Measurements from ENCODE around the gene CEP162.
"Not testable (repeated sequence)": the region's sequence is repeated elsewhere in the genome, so short reads cannot be mapped to it uniquely, and the experiment has no call there.

The CEP162 gene

GRCh38 chr6:84150705-84151104 lies 76.7 kb downstream of the CEP162 start:
- DNase-seq: no peak

DNA sequence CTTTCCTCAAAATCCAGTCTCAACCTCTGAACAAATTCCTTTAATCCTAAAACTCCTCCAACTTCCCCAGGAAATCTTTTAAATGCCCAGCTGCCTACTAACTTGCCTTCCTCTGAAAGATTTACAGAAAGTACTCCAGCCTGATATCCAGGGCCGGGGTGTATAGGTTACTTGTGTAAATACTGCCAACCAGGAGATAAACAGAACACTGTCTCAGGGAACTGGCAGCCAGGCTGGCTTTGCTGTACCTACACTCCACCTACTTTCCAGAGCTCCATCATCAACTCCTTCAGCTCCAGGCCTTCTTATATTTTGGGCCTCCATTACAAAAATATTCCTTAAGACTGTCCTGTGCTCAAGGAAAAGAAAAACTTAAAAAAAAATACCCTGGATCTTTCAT lies 85.9 kb downstream of the CEP162 start:
- DNase-seq: no peak

DNA sequence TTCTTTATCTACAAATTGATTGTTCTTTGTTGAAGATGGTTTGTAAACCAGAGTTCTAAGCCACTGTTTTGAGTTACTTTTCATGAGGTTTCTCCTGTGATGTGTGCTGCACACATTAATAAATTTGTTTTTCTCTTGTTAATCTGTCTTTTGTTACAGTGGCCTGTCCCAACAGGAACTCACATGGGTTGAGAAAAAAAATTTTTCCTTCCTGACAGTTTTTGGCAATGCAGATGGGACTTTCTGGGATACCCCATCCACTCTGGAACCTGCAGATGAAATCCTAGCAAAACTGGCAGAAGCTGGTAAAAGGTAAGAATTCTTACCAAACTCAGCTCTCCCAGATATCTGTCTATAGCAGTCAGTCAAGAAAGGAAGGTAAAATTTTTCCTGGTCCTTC lies 88.1 kb downstream of the CEP162 start:
- DNase-seq: no peak

DNA sequence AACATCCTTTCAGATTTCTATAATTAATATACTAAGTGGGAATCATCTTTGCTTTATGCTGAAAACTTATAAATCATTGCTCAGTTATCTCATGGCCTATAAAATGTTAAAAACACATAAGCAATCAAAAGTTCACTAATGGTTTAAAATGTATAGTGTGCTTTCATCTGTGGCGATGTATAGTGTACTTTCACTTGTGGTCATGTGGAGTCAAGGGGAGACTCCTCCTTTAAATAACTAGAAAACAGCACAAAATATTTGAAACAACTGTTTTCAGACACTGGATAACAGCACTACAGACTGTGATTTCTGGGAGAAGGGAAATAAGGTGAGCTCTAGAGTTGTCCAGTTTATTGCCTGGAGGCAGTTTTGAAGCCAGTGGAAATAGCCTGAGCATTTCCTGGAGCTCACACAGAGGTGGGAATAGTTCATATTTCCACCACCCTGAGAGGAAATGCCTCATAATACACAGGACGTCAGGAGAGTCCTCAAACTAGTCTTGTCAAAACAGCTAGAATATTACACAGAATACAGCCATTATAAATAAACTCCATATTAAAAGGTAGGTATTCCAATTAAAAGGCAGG lies 89.4 kb downstream of the CEP162 start:
- no peak for DNase-seq

- no peak for DNase-seq
Measured at GRCh38 chr6:84137051-84137375, 90.4 kb downstream of the CEP162 start.

DNA sequence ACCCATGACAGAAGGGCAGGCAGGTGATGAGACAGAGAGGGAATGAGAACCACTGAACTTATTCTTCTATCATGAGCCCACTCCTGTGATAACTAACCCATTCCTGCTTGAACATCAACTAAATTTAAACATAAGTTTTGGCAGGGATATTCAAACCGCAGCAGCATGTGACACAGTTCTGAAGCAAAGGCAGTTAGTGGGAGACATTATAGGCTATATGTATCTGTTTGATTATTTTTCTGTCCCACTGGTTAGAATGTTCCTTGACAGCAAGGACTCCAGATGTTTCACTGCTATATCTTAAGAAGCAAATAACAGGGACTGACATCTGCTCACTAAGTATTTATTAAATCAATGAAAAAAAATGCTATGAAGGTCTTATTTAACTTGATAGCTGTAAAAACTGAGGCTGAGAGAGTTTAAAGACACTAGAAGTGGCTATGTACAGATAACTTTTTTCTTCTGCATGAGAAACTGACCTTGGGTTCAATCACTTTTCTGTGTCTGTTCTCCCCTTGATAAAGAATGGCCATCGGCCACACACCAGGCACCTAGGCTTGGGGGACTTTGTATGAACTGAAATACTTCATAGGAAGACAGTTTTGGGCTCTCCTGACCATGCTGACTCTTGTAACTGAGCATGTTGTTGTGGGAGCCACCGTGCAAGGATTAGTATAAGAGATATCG lies 90.9 kb downstream of the CEP162 start:
- DNase-seq: no peak

DNA sequence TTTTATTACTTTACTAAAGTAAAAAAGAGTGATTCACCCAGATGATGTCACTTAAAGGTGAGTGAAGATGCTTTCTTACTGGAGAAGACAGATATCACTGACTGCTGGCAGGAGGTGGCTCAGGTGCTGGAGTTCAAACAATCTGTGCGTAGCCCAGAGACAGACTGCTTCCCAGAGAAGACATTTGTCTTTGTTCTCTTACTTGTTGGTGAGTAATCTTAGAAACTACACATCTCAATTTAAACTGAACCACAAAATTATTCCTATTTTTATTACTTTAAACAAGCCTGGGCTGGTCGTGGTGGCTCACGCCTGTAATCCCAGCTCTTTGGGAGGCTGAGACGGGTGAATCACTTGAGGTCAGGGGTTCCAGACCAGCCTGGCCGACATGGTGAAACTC lies 92.2 kb downstream of the CEP162 start:
- no peak for DNase-seq

DNA sequence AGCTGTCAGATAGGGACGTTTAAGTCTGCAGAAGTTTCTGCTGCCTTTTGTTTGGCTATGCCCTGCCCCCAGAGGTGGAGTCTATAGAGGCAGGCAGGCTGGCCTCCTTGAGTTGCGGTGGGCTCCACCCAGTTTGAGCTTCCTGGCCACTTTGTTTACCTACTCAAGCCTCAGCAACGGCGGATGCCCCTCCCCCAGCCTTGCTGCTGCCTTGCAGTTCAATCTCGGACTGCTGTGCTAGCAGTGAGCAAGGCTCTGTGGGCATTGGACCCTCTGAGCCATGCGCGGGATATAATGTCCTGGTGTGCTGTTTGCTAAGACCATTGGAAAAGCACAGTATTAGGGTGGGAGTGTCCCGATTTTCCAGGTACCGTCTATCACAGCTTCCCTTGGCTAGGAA lies 94.1 kb downstream of the CEP162 start:
- DNase-seq: not testable (repeated sequence)

DNA sequence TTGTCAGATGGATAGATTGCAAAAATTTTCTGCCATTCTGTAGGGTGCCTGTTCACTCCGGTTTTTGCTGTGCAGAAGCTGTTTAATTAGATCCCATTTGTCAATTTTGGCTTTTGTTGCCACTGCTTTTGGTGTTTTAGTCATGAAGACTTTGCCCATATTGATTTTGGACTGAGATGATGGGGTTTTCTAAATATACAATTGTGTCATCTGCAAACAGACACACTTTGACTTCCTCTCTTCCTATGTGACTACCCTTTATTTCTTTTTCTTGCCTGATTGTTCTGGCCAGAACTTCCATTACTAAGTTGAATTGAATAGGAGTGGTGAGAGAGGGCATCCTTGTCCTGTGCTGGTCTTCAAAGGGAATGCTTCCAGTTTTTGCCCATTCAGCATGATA lies 97.9 kb downstream of the CEP162 start:
- not testable (repeated sequence) for DNase-seq

DNA sequence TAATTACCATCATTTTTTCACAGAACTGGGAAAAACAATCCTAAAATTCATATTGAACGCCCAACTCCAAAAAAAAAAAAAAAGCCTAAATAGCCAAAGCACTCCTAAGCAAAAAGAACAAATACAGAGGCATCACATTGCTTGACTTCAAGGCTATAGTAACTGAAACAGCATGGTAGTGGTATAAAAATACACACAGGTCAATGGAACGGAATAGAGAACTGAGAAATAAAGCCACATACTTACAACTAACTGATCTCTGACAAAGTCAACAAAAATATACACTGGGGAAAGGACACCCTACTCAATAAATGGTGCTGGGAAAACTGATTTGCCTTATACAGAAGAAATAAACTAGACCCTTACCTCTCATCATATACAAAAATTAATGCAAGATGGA lies 104.3 kb downstream of the CEP162 start:
- DNase-seq: no peak

- DNase-seq: no peak
Measured at GRCh38 chr6:84119277-84119676, 108.2 kb downstream of the CEP162 start.

DNA sequence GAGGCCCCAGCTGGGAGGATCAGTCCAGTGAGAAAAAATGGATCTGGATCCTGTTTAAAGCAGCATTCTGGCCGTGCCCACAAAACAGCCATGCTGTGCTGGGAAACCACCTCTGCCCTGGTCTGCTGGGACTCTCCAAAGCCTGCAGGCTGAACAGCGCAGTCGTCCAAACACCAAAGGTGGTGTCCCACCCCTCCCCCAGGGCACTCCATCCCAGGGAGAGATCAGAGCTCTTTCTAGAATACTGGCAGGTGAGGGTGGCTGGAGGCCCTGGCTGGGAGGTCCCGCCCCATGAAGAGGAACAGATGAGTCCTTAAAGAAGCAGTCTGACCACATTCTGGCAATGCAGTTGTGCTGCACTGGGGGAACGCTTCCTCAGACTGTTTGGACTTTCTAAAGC lies 109.3 kb downstream of the CEP162 start:
- DNase-seq: no peak

- not testable (repeated sequence) for DNase-seq
Measured at GRCh38 chr6:84114933-84115594, 112.4 kb downstream of the CEP162 start.

GRCh38 chr6:84111351-84111750 lies 116.1 kb downstream of the CEP162 start:
- not testable (repeated sequence) for DNase-seq

GRCh38 chr6:84107495-84107894 lies 119.9 kb downstream of the CEP162 start:
- no peak for DNase-seq

DNA sequence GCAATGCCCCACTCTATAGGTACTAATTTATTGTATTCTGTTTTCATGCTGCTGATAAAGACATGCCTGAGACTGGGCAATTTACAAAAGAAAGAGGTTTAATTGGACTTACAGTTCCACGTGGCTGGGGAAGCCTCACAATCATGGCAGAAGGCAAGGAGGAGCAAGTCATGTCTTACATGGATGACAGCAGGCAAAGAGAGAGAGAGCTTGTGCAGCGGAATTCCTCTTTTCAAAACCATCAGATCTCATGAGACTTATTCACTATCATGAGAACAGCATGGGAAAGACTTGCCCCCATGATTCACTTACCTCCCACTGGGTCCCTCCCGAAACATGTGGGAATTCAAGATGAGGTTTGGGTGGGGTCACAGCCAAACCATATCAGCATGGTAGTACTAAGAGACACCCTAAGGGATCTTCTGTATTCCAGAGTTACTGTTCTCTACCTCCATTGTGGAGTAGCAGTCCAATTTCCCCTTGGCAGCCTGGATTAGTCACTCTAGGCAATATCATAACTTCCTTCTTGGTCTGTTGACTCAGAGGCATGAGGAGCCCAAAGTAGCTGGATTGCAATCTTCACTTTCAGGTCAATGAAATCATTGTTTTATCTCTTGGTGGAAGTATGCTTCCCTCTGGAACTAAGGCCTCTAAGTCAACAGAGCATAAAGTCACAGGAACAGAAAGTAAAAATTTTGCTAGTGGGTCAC lies 122.1 kb downstream of the CEP162 start:
- not testable (repeated sequence) for DNase-seq

- DNase-seq: no peak
Measured at GRCh38 chr6:84103029-84103428, 124.4 kb downstream of the CEP162 start.

DNA sequence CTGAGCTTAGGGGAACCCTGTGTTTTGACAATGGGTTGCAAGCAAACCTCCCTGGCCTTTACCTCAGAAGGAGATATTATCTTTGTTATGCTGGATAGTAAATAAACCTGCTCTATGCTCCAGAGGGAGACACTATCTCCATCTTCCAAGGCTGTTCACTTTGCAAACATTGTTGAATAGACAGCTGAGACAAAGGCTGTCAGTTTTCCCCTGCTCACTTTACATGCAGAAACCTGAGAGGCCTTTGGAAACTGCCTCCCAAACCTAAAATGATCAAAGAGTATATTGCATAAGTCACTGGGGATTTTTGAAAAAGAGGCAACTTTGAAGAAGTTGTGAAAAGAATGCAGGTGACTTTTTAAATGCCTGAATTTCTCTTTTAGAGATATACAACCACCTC lies 132.3 kb downstream of the CEP162 start:
- no peak for DNase-seq

- DNase-seq: no peak
Measured at GRCh38 chr6:84093441-84094435, 133.7 kb downstream of the CEP162 start.

DNA sequence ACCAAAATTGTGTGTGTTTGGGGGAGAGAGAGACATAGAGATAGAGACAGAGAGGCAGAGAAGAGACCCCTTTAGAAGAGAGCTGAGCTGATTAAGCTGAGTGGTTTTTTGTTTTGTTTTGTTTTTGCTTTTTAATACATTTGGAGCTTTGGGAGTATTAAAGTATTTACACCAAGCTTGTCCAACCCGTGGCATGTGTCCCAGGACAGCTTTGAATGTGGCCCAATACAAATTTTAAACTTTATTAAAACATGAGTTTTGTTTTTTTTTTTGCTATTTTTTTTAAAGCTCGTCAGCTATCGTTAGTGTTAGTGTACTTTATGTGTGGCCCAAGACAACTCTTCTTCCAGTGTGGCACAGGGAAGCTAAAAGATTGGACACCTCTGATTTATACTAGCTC lies 137.9 kb downstream of the CEP162 start:
- no peak for DNase-seq

DNA sequence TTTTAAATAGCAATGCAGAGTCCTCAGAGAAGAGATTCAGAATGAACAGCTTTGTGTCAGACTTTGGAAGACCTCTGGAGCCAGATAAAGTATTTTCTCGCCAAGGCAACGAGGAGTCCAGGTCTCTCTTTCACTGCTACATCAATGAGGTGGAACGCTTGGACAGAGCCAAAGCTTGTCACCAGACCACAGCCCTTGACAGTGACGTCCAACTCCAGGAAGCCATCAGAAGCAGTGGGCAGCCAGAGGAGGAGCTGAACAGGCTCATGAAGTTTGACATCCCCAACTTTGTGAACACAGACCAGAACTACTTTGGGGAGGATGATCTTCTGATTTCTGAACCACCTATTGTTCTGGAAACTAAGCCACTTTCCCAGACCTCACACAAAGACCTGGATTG lies 138.4 kb downstream of the CEP162 start:
- no peak for DNase-seq

All from hypothalamus (tissue), 51 donors.